Peyer's patch (tissue), 4 donors: Measurements from ENCODE around the gene SERPINB8.

Experiments used
- CTCF ChIP-seq, 6 experiments: fragments of 450-650 bp in 4 of 6; fragments of 200-600 bp in 2 of 6; sonication (generic) in 1 of 6; IDR thresholded peaks; one replicate each; pipeline ENCODE4 v1.5.1; 2017 to 2019; ENCODE audit warnings: antibody characterized with exemption in 6 of 6, mild to moderate bottlenecking in 3 of 6, moderate library complexity in 1 of 6
- POLR2A ChIP-seq, 2 donors: fragments of 450-650 bp; IDR thresholded peaks; one replicate each; pipeline ENCODE4 v1.5.1; 2017; ENCODE audit warnings: antibody characterized with exemption in 2 of 2, mild to moderate bottlenecking in 2 of 2, moderate library complexity in 2 of 2

GRCh38 chr18:63928331-63928730 is 41.5 kb upstream of the SERPINB8 start:
- TF ChIP-seq CTCF (IDR thresholded peaks at IDR 0.05) (no peak), POLR2A (IDR thresholded peaks at IDR 0.05) (no peak)
